Measurements from ENCODE around the gene SELENOS. TPM values are rescaled to one million over a fixed set of nuclear protein-coding genes. Genes with fewer than 3 reads are reported as not detected.

SELENOS gene
- total and polyA plus RNA-seq, 9 of the 15 experiments (the other 6 are each of a cell fraction or from before 2014, with no cell fraction given): 24.9 to 57.4 (median 47.9) TPM

GRCh38 chr15:101255615-101256241 lies 21.6 kb downstream of the SELENOS start (continued):
- no peak for TF ChIP-seq PREB (CRISPR knock-in tag; IDR thresholded peaks at IDR 0.05)
- TF ChIP-seq USF2 (CRISPR knock-in tag; IDR thresholded peaks at IDR 0.05): no peak
- TF ChIP-seq ZNF583 (CRISPR knock-in tag; IDR thresholded peaks at IDR 0.05): no peak
- TF ChIP-seq OTX1 (CRISPR knock-in tag; IDR thresholded peaks at IDR 0.05): peak; percentile 69; the same call in 1 of the 2 replicates
- no peak for TF ChIP-seq IRF2 (CRISPR knock-in tag; IDR thresholded peaks at IDR 0.05)
- no peak for TF ChIP-seq NR2C1 (IDR thresholded peaks at IDR 0.05)
- TF ChIP-seq NR2C1 (tag; IDR thresholded peaks at IDR 0.05): no peak
- TF ChIP-seq MBD2 (IDR thresholded peaks at IDR 0.05; ENCODE audit: borderline replicate concordance, low read depth): no peak
- TF ChIP-seq CBFB (CRISPR knock-in tag; IDR thresholded peaks at IDR 0.05): no peak
- no peak for TF ChIP-seq STAT5B (CRISPR knock-in tag; IDR thresholded peaks at IDR 0.05)
- no peak for TF ChIP-seq ELK3 (CRISPR knock-in tag; IDR thresholded peaks at IDR 0.05)
- TF ChIP-seq ZBTB11 (CRISPR knock-in tag; IDR thresholded peaks at IDR 0.05): 0 out of 6 replicates have a peak, but pooled peaks of 1 of the 3 experiments have one; percentile 49
- 0 out of 2 replicates have a peak, but pooled peaks have one; percentile 63 for TF ChIP-seq LARP7 (IDR thresholded peaks at IDR 0.05)
- TF ChIP-seq IRF9 (tag; IDR thresholded peaks at IDR 0.05): no peak
- no peak for TF ChIP-seq ZNF780A (CRISPR knock-in tag; IDR thresholded peaks at IDR 0.05)
- TF ChIP-seq KLF10 (CRISPR knock-in tag; IDR thresholded peaks at IDR 0.05): no peak
- peak; percentile 97 for TF ChIP-seq GATAD2A (IDR thresholded peaks at IDR 0.05)
- TF ChIP-seq CGGBP1 (CRISPR knock-in tag; IDR thresholded peaks at IDR 0.05): no peak
- TF ChIP-seq POLR2G (IDR thresholded peaks at IDR 0.05; ENCODE audit: low read depth, low read length): no peak
- peak; percentile 70; the same call in 1 of the 2 replicates for TF ChIP-seq XRCC5 (IDR thresholded peaks at IDR 0.05; ENCODE audit: low read depth, low read length)

Measured in K562 (cell line).